ENCODE data around the gene NRSN1.

DNA sequence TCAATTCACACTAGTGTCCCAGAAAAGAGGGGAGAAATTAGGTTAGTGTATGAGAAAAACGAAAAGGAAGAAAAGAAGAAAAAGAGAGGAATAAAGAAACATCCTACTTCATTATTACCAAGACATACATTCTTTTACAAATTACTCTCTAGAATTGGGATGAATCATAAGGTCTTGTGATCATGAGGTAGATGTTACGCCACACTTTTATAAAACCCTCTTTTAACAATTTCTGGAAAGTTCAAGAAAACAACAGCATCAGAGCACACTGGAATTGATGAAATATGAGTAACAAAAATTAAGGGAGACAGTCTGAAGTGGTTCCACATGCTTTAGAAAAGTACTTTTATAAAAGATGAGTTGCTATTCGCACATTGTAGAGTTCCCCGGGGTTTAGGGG, 32.6 kb upstream of the NRSN1 start:
- TF ChIP-seq, protein P1, sequence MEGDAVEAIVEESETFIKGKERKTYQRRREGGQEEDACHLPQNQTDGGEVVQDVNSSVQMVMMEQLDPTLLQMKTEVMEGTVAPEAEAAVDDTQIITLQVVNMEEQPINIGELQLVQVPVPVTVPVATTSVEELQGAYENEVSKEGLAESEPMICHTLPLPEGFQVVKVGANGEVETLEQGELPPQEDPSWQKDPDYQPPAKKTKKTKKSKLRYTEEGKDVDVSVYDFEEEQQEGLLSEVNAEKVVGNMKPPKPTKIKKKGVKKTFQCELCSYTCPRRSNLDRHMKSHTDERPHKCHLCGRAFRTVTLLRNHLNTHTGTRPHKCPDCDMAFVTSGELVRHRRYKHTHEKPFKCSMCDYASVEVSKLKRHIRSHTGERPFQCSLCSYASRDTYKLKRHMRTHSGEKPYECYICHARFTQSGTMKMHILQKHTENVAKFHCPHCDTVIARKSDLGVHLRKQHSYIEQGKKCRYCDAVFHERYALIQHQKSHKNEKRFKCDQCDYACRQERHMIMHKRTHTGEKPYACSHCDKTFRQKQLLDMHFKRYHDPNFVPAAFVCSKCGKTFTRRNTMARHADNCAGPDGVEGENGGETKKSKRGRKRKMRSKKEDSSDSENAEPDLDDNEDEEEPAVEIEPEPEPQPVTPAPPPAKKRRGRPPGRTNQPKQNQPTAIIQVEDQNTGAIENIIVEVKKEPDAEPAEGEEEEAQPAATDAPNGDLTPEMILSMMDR (IDR thresholded peaks at IDR 0.05): no peak
- no peak for TF ChIP-seq POLR2AphosphoS5 (IDR thresholded peaks at IDR 0.05)
